Measurements from ENCODE around the gene GSK3A.

DNA sequence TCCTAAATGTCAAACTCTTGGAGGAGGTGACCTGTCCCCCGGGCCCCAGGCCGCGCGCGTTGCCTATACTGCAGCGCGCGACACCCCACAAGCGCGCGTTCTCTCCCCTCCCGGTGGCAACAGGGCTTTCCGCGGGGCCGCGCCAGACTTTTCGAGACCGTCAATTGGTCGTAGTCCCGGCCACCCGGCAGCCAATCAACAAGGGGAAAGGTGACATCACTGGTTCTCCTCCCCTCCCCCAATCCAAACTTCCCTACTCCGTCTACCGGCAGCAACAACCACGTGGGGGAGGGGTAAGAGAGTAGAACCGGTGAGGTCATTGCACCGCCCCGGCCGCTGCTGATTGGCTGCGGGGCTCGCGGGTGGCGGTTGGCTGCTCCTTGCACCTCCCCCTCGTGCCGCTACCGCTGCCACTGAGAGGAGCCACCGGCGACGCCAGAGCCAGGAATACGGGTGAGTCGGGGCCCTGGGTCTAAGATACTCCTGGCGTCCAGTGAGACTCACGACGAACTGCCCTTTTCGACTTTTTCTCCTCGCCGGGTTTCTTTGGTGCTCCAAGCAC lies 25.8 kb upstream of the GSK3A start:
- TF ChIP-seq SIN3A (IDR thresholded peaks at IDR 0.05; ENCODE audit: borderline replicate concordance, insufficient read depth, low read depth, low read length) (peak; percentile 59; the same call in 1 of the 2 replicates), CTCF (IDR thresholded peaks at IDR 0.05) (no peak), POLR2AphosphoS5 (IDR thresholded peaks at IDR 0.05; ENCODE audit: low read depth, low read length) (peak; percentile 55; the same call in 1 of the 2 replicates), TCF7L2 (IDR thresholded peaks at IDR 0.05; ENCODE audit: low read depth, low read length) (no peak)
- TF ChIP-seq, protein P1, sequence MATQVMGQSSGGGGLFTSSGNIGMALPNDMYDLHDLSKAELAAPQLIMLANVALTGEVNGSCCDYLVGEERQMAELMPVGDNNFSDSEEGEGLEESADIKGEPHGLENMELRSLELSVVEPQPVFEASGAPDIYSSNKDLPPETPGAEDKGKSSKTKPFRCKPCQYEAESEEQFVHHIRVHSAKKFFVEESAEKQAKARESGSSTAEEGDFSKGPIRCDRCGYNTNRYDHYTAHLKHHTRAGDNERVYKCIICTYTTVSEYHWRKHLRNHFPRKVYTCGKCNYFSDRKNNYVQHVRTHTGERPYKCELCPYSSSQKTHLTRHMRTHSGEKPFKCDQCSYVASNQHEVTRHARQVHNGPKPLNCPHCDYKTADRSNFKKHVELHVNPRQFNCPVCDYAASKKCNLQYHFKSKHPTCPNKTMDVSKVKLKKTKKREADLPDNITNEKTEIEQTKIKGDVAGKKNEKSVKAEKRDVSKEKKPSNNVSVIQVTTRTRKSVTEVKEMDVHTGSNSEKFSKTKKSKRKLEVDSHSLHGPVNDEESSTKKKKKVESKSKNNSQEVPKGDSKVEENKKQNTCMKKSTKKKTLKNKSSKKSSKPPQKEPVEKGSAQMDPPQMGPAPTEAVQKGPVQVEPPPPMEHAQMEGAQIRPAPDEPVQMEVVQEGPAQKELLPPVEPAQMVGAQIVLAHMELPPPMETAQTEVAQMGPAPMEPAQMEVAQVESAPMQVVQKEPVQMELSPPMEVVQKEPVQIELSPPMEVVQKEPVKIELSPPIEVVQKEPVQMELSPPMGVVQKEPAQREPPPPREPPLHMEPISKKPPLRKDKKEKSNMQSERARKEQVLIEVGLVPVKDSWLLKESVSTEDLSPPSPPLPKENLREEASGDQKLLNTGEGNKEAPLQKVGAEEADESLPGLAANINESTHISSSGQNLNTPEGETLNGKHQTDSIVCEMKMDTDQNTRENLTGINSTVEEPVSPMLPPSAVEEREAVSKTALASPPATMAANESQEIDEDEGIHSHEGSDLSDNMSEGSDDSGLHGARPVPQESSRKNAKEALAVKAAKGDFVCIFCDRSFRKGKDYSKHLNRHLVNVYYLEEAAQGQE (IDR thresholded peaks at IDR 0.05; ENCODE audit: insufficient read depth in 1 of 2, low read depth in 2 of 2, low read length in 1 of 2), result no peak

All from Panc1 (cell line).